ENCODE data around the gene CFAP92.

DNA sequence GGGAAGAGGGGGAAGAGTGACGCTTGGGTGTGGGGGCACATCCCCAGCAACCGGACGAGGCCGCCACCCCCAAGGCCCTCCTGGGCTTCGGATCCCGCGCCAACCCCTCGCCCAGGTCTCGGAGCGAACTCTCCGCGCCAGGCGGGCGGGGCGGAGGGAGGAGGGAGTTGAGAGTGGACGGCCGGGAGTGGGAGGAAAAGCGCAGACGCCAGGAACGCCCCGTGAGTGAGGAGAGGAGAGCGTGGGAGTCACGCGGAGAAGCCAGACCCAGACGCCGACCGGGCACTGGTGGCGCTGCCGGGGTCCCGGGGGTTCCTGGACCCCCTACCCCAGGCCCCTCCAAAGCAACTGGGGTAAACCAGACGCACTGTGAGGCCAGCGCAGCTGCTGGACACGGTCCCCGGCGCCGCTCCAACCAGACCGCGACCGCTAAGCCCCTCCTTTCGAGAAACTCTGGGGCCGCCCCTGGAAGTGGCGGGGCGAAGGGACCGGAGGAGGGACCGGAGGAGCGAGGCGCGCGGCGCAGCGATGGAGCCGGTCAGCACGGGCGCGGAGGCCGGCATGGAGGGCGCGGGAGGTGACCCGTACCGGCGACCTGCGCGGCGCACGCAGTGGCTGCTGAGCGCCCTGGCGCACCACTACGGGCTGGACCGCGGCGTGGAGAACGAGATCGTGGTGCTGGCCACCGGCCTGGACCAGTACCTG, 7.4 kb upstream of the CFAP92 start, which contains the start of gene EFCC1:
- TF ChIP-seq, protein P1, sequence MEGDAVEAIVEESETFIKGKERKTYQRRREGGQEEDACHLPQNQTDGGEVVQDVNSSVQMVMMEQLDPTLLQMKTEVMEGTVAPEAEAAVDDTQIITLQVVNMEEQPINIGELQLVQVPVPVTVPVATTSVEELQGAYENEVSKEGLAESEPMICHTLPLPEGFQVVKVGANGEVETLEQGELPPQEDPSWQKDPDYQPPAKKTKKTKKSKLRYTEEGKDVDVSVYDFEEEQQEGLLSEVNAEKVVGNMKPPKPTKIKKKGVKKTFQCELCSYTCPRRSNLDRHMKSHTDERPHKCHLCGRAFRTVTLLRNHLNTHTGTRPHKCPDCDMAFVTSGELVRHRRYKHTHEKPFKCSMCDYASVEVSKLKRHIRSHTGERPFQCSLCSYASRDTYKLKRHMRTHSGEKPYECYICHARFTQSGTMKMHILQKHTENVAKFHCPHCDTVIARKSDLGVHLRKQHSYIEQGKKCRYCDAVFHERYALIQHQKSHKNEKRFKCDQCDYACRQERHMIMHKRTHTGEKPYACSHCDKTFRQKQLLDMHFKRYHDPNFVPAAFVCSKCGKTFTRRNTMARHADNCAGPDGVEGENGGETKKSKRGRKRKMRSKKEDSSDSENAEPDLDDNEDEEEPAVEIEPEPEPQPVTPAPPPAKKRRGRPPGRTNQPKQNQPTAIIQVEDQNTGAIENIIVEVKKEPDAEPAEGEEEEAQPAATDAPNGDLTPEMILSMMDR (IDR thresholded peaks at IDR 0.05) = no peak
- TF ChIP-seq POLR2AphosphoS5 (IDR thresholded peaks at IDR 0.05; ENCODE audit: low read depth, low read length) (no peak), SIN3A (IDR thresholded peaks at IDR 0.05; ENCODE audit: borderline replicate concordance, insufficient read depth, low read depth, low read length) (no peak)
- TF ChIP-seq, protein P2, sequence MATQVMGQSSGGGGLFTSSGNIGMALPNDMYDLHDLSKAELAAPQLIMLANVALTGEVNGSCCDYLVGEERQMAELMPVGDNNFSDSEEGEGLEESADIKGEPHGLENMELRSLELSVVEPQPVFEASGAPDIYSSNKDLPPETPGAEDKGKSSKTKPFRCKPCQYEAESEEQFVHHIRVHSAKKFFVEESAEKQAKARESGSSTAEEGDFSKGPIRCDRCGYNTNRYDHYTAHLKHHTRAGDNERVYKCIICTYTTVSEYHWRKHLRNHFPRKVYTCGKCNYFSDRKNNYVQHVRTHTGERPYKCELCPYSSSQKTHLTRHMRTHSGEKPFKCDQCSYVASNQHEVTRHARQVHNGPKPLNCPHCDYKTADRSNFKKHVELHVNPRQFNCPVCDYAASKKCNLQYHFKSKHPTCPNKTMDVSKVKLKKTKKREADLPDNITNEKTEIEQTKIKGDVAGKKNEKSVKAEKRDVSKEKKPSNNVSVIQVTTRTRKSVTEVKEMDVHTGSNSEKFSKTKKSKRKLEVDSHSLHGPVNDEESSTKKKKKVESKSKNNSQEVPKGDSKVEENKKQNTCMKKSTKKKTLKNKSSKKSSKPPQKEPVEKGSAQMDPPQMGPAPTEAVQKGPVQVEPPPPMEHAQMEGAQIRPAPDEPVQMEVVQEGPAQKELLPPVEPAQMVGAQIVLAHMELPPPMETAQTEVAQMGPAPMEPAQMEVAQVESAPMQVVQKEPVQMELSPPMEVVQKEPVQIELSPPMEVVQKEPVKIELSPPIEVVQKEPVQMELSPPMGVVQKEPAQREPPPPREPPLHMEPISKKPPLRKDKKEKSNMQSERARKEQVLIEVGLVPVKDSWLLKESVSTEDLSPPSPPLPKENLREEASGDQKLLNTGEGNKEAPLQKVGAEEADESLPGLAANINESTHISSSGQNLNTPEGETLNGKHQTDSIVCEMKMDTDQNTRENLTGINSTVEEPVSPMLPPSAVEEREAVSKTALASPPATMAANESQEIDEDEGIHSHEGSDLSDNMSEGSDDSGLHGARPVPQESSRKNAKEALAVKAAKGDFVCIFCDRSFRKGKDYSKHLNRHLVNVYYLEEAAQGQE (IDR thresholded peaks at IDR 0.05; ENCODE audit: insufficient read depth in 1 of 2, low read depth in 2 of 2, low read length in 1 of 2) = no peak

Data from Panc1 (cell line).